Activated CD4-positive, alpha-beta T cell treated with anti-CD3 and anti-CD28 coated beads, Interleukin-2, Interleukin-4, amounts not matched to agents 100 ng/mL and 50 ng/mL, durations not matched to agents 16 hours and 8 hours (primary cell): ENCODE results near the gene KDM3B.
"Not testable (repeated sequence)": the region's sequence is repeated elsewhere in the genome, so short reads cannot be mapped to it uniquely, and the experiment has no call there.

Experiments
- DNase-seq: peaks from one replicate; pipeline ENCODE4 v3.0.0-alpha.2; 2020; ENCODE audit warnings: low spot score

Gene KDM3B

DNA sequence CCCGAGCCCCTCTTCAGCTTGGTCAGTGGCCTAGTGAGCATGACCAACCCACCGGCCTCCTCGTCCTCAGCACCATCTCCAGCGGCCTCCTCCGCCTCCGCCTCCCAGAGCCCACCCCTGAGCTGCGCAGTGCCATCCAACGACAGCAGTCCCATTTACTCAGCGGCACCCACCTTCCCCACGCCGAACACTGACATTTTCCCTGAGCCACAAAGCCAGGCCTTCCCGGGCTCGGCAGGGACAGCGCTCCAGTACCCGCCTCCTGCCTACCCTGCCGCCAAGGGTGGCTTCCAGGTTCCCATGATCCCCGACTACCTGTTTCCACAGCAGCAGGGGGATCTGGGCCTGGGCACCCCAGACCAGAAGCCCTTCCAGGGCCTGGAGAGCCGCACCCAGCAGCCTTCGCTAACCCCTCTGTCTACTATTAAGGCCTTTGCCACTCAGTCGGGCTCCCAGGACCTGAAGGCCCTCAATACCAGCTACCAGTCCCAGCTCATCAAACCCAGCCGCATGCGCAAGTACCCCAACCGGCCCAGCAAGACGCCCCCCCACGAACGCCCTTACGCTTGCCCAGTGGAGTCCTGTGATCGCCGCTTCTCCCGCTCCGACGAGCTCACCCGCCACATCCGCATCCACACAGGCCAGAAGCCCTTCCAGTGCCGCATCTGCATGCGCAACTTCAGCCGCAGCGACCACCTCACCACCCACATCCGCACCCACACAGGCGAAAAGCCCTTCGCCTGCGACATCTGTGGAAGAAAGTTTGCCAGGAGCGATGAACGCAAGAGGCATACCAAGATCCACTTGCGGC, 114.6 kb downstream of the KDM3B start:
- DNase-seq: no peak

DNA sequence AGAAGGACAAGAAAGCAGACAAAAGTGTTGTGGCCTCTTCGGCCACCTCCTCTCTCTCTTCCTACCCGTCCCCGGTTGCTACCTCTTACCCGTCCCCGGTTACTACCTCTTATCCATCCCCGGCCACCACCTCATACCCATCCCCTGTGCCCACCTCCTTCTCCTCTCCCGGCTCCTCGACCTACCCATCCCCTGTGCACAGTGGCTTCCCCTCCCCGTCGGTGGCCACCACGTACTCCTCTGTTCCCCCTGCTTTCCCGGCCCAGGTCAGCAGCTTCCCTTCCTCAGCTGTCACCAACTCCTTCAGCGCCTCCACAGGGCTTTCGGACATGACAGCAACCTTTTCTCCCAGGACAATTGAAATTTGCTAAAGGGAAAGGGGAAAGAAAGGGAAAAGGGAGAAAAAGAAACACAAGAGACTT, 115.2 kb downstream of the KDM3B start:
- no peak for DNase-seq

DNA sequence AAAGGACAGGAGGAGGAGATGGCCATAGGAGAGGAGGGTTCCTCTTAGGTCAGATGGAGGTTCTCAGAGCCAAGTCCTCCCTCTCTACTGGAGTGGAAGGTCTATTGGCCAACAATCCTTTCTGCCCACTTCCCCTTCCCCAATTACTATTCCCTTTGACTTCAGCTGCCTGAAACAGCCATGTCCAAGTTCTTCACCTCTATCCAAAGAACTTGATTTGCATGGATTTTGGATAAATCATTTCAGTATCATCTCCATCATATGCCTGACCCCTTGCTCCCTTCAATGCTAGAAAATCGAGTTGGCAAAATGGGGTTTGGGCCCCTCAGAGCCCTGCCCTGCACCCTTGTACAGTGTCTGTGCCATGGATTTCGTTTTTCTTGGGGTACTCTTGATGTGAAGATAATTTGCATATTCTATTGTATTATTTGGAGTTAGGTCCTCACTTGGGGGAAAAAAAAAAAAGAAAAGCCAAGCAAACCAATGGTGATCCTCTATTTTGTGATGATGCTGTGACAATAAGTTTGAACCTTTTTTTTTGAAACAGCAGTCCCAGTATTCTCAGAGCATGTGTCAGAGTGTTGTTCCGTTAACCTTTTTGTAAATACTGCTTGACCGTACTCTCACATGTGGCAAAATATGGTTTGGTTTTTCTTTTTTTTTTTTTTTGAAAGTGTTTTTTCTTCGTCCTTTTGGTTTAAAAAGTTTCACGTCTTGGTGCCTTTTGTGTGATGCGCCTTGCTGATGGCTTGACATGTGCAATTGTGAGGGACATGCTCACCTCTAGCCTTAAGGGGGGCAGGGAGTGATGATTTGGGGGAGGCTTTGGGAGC, 115.9 kb downstream of the KDM3B start:
- no peak for DNase-seq

DNA sequence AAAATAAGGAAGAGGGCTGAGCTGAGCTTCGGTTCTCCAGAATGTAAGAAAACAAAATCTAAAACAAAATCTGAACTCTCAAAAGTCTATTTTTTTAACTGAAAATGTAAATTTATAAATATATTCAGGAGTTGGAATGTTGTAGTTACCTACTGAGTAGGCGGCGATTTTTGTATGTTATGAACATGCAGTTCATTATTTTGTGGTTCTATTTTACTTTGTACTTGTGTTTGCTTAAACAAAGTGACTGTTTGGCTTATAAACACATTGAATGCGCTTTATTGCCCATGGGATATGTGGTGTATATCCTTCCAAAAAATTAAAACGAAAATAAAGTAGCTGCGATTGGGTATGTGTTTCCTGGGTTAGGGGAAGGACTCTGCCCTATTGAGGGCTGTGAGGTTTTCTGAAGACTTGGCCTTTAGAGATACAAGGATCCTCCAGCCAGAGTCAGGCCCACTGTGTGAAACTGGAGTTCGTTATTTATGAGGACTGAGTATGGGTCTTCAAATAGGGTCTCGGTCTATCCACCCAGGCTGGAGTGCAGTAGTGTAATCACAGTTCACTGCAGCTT, 116.6 kb downstream of the KDM3B start:
- DNase-seq: no peak

DNA sequence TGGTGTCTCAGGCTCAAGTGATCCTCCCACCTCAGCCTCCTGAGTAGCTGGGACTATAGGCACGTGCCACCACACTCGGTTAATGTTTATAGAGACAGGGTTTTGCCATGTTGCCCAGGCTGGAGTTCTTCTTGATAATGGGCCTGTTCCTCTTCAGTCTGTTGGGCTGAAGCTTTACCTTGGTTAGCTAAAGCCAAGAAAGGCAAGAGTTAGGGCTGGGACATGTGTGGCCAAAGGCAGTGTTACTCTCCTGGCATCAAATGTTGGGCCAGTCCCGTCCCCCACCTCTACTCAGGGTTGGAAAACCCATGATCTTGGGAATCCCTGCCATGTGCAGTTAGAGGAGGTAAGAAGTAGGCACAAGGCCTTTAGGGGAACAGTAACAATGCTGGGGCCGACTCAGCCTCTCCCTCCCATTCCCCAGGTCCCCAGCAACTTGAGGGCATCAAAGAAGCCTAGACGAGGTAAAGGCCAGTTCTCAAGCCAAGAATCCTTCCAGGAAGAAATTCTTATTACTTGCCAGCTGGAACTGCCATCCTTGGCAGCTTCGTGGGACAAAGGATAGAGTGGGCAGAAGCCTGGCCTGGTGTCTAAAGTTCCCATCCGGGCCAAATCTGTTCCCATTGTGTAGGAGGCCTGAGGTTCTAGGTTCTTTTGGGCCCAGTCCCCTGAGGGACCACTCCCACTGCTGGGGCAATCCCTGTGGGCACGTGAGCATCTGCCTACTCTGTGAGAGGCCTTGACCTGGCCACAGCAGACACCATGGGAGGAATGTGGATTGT, 117.2 kb downstream of the KDM3B start:
- DNase-seq: no peak

DNA sequence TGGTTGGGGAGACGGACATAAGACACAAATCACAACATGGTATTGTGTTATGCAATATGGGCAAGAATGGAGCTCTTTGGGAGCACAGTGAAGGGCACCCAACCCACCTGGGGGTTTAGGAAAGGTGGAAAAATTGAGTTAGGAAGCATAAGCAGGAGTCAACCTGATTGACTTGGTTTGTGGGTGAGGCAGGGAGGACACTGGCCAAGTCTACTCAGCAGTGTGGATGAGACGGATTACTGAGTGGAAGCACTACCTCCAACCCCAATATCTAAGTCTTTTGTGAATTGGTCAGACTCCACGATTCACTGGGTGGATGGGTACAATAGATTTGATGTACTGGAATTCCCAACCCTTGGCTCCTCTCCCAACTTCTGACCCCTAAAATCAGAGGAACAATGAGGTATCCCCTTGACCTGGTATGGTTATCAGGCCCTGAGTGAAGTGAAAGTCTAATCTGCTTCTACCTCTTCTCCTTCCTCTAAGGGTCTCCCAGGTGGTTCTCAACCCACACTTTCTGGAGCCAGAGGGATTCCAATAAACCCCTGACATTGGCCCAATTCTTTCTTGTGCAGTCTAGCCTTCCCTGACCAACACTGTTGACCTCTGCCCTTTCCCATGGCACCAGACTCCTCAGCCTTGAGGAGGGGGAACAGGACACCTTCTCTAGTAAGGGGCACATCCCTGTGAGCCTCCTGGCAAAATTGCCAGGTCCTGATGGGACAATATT, 118.0 kb downstream of the KDM3B start:
- no peak for DNase-seq

DNA sequence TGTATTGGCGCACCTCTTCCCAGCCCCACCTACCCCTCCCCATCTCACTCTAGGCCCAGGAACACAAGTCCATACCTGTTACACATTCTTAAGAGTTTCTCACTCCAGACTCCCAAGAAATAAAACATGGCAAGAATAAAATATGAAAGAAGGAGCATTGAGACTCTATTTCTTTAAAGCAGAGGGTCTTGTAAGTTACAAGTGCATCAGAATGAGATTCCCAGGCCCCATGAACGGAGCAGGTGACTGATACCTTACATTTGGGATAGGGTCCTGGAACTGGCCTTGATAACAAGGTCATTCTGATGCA, 118.5 kb downstream of the KDM3B start:
- DNase-seq: no peak

DNA sequence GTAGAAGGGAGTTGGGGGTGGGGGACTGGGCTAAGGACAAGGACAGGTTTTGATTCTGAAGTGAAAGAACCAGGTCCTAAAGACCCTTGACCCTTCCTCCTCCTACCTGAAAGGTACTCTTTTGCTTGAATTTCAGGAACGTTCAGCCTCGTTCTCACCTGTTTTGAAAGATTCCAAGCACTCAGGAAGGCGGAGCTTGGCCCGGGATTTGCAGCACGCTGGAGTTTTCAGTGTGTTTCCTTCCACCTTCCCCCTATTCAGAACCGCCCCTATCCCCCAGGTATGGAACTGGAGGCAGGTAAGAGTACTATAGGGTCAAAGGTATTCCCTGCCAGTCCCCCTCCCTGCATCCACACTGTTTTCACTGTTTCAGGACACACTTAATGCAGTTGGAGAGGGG, 119.9 kb downstream of the KDM3B start:
- DNase-seq: no peak

DNA sequence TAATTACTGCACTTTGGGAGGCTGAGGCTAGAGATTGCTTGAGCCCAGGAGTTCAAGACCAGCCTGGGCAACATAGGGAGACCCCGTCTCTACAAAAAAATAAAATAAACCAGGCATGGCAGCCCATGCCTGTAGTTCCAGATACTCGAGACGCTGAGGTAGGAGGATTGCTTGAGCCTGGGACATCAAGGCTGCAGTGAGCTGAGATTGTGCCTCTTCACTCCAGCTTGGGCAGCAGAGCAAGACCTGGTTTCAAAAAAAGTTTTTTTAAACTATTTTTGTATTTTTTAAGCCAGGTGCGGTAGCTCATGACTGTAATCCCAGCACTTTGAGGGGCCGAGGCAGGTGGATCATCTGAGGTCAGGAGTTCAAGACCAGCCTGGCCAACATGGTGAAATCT, 120.7 kb downstream of the KDM3B start:
- DNase-seq: not testable (repeated sequence)

DNA sequence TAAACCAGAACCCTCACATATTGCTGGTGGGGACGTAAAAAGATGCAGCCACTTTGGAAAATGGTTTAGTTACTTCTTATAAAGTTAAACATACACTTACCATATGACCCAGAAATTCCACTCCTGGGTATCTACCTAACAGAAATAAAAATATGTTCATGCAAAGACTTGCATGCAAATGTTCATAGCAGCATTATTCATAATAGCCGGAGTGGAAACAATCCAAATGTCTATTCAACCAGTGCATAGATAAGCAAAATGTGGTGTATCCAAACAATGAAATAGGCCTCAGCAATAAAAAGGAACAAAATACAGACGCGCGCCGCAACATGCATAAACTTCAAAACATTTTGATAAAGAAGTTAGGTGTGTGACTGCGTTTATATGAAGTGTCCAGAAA, 124.4 kb downstream of the KDM3B start:
- DNase-seq: no peak

DNA sequence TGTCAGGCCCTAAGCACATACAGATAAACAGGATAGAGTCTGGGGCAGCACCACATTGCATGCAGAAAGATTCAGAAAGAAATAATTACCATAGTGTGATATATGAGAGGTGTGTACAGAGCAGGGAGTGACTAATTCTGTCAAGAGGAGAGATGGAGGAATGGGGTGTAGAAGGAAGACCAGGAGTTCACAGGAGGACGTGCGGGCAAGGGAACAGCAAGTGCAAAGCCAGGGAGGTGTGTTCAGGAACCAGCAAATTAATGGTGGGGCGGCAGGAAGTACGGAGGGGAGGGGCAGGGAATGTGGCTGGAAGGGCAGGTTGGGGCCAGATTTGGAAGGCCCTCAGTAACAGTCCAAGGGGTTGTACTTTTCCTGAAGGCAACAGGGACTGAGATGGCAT, 130.2 kb downstream of the KDM3B start:
- DNase-seq: no peak
